ENCODE results near the gene CYP26C1. TPM values are rescaled to one million over a fixed set of nuclear protein-coding genes. Genes with fewer than 3 reads are reported as not detected.

CYP26C1 gene
- total and polyA plus RNA-seq, 8 donors = 0.04 to 0.17 (median 0.09) TPM; not detected in 1

DNA sequence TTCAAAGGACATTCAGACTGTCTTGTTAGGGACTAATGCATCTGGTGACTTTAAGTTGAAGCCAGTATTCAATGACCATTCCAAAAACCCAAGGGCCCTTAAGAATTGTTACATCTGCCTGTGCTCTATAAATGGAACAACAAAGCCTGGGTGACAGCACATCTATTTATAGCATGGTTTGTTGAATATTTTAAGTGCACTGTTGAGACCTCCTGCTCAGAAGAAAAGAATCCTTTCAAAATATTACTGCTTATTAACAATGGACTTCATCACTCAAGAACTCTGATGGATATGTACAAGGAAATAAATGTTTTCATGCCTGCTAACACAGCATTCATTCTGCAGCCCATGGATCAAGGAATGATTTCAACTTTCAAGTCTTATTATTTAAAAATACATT is 33.1 kb upstream of the CYP26C1 start:
- ATAC-seq = no peak
- H3K9me3 ChIP-seq = no peaks in the 10 kb centered on the region
- DNase-seq = no peak
- no peak overlapping the region for H3K27ac ChIP-seq
- TF ChIP-seq, protein P1, sequence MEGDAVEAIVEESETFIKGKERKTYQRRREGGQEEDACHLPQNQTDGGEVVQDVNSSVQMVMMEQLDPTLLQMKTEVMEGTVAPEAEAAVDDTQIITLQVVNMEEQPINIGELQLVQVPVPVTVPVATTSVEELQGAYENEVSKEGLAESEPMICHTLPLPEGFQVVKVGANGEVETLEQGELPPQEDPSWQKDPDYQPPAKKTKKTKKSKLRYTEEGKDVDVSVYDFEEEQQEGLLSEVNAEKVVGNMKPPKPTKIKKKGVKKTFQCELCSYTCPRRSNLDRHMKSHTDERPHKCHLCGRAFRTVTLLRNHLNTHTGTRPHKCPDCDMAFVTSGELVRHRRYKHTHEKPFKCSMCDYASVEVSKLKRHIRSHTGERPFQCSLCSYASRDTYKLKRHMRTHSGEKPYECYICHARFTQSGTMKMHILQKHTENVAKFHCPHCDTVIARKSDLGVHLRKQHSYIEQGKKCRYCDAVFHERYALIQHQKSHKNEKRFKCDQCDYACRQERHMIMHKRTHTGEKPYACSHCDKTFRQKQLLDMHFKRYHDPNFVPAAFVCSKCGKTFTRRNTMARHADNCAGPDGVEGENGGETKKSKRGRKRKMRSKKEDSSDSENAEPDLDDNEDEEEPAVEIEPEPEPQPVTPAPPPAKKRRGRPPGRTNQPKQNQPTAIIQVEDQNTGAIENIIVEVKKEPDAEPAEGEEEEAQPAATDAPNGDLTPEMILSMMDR (IDR thresholded peaks at IDR 0.05) = no peak
- FAIRE-seq = no peak
- no peaks in the 10 kb centered on the region for H3K27me3 ChIP-seq
- no peak overlapping the region for H3K4me3 ChIP-seq
- no peaks in the 10 kb centered on the region for H3K4me1 ChIP-seq
- no peaks in the 10 kb centered on the region for H3K36me3 ChIP-seq
- intact Hi-C loops (cut with DNase I) = no loop called here

DNA sequence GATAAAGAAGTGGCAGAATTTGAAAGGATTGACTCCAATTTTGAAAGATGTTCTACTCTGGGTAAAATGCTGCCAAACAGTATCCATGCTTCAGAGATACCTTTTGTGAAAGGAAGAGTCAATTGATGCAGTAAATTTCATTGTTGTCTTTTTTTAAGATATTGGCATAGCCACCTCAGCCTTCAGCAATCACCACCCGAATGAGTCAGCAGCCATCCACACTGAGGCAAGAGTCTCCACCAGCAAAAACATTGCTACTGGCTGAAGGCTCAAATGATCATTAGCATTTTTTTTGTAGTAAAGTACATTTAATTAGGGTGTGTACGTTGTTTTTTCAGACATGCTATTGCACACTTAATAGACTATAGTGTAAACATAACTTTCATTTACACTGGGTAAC is 31.7 kb upstream of the CYP26C1 start:
- intact Hi-C loops (cut with DNase I) = no loop called here
- TF ChIP-seq, protein P1 (IDR thresholded peaks at IDR 0.05) = no peak
- H3K27ac ChIP-seq = no peak overlapping the region
- no peaks in the 10 kb centered on the region for H3K36me3 ChIP-seq
- WGBS, 2 donors = 90 to 94% methylated on average over 2 of the region's 2 CpGs
- ATAC-seq (no peak), FAIRE-seq (no peak), DNase-seq (no peak)
- no peaks in the 10 kb centered on the region for H3K27me3 ChIP-seq
- H3K9me3 ChIP-seq = no peaks in the 10 kb centered on the region
- no peak overlapping the region for H3K4me3 ChIP-seq
- H3K4me1 ChIP-seq = no peaks in the 10 kb centered on the region

DNA sequence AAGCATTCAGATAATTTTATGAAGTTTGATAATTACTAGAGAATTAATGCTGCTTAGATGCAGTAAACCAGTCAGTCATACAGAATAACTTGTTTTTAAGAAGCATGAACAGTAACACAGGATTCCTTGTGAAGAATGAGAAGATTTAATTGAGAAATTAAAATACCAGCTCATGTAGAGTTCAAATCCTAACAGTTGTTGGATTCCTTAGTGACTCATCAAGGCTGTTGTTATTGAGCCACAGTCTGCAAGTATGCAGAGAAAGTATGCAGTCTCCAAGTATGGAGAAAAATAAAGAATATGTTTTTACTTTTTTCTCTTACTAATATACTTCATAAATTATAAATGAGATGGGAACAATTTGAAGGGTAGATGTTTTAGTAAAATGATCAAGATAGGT is 30.2 kb upstream of the CYP26C1 start:
- Histone ChIP-seq H3K36me3 (no peaks in the 10 kb centered on the region), H3K27me3 (no peaks in the 10 kb centered on the region), H3K9me3 (no peaks in the 10 kb centered on the region), H3K27ac (no peak overlapping the region), H3K4me3 (no peak overlapping the region), H3K4me1 (no peaks in the 10 kb centered on the region)
- DNase-seq = no peak
- FAIRE-seq = no peak
- TF ChIP-seq, protein P1 (IDR thresholded peaks at IDR 0.05) = no peak
- intact Hi-C loops (cut with DNase I) = no loop called here
- ATAC-seq = peak in 1 of 4 donors; percentile 26

DNA sequence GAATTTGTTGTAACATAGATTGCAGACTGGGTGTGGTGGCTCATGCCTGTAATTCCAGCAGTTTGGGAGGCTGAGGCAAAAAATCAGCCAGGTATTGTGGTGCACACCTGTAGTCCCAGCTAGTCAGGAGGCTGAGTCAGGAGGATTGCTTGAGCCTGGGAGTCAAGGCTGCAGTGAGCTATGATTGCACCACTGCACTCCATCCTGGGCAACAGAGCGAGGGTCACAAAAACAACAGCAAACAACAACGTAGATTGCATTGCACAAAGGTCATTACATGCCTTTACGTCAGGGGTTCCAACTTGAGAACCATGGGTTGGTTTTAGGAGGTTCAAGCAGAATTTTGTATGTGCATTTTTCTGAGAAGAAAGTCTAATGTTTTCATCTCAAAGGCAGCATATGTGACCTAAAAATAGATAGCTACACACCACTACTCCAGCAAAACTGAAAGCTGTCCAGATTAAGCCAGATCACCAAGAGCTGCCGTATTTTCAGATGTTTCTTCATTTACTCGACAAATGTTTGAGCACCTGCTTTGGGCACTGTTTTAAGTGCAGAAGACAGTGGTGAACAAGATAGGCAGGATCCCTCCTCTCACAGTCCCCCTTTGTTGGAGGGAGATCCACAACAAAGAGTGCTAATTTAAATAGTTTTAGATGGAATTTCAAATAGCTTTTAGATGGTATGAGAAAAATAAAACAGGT is 28.3 kb upstream of the CYP26C1 start:
- DNase-seq (no peak), FAIRE-seq (no peak), ATAC-seq (no peak)
- no peaks in the 10 kb centered on the region for H3K36me3 ChIP-seq
- H3K27me3 ChIP-seq = no peaks in the 10 kb centered on the region
- 92% methylated on average over 5 of the region's 5 CpGs for WGBS, 2 donors
- H3K9me3 ChIP-seq = no peaks in the 10 kb centered on the region
- H3K27ac ChIP-seq = no peak overlapping the region
- no peak overlapping the region for H3K4me3 ChIP-seq
- no peaks in the 10 kb centered on the region for H3K4me1 ChIP-seq
- TF ChIP-seq, protein P1 (IDR thresholded peaks at IDR 0.05) = no peak
- intact Hi-C loops (cut with DNase I) = no loop called here

DNA sequence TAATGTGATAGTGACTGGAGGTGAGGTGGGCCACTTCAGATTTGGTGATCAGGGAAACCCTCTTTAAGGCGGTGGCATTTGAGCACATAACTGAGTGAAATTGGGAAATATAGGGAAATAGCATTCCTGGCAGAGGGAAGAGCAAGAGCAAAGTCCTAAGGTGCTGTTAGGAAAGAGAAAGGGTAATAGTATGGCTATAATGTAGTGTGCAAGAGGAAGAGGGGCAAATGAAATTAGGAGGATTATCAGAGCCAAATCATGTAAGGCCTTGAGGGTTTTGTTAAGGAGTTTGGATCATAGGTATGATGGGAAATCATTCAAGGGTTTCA is 27.8 kb upstream of the CYP26C1 start:
- FAIRE-seq (no peak), DNase-seq (no peak), ATAC-seq (no peak)
- Histone ChIP-seq H3K27ac (no peak overlapping the region), H3K36me3 (no peaks in the 10 kb centered on the region), H3K4me3 (no peak overlapping the region), H3K27me3 (no peaks in the 10 kb centered on the region), H3K4me1 (no peaks in the 10 kb centered on the region), H3K9me3 (no peaks in the 10 kb centered on the region)
- WGBS, 2 donors = 94 to 96% methylated on average over 1 of the region's 1 CpG
- TF ChIP-seq, protein P1 (IDR thresholded peaks at IDR 0.05) = no peak
- intact Hi-C loops (cut with DNase I) = no loop called here
